Measurements from ENCODE around the gene COPS8. TPM values are rescaled to one million over a fixed set of nuclear protein-coding genes. Genes with fewer than 3 reads are reported as not detected.

COPS8 gene
- total and polyA plus RNA-seq, 2 experiments from 2014 or later, result 120 to 130 TPM

DNA sequence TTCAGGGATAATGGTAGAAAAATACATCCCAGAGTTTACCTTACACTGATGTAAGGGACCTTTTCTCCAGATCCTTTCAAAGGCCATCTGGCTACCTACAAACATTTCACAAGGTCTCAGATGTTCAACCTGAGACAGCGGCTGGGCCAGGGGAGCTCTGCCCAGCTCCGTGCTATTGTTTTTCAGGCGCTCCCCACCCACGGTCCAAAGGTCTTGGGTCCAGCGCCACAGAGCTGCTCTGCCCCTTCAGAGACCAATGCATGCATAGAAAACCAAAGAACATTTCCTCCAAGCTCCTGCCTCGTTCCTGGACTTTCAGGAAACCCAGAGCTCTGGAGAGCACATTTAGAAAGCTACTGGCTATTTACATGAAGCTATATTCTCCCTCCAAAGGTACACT, 40.3 kb downstream of the COPS8 start:
- no peak overlapping the region for H3K4me3 ChIP-seq
- 0 out of 2 replicates have a peak, but pooled peaks cover 5% of the 10 kb centered on the region for H3F3A ChIP-seq (replicated peaks; ENCODE audit: low read depth)
- peaks cover 11% of the 10 kb centered on the region; the same call in 2 of the 3 replicates for H3K9me3 Mint-ChIP-seq
- ATAC-seq (no peak), DNase-seq (ENCODE audit: low spot score) (no peak)
- H3K36me3 Mint-ChIP-seq (ENCODE audit: low read depth), result peaks cover 5% of the 10 kb centered on the region; the same call in 2 of the 3 replicates
- H3K27me3 ChIP-seq (ENCODE audit: insufficient read depth), result no peaks in the 10 kb centered on the region
- no peaks in the 10 kb centered on the region for H4K20me1 ChIP-seq (replicated peaks; ENCODE audit: insufficient read depth)
- no peaks in the 10 kb centered on the region for H3K9me2 ChIP-seq (ENCODE audit: insufficient read depth)
- no peaks in the 10 kb centered on the region for H3K36me3 ChIP-seq (ENCODE audit: insufficient read depth)
- no peak overlapping the region for H3K27ac ChIP-seq (ENCODE audit: low read depth)
- peaks cover 2% of the 10 kb centered on the region; the same call in 1 of the 3 replicates for H3K4me1 Mint-ChIP-seq
- no peak overlapping the region for H3K27ac Mint-ChIP-seq
- H3K4me2 ChIP-seq, result no peak overlapping the region
- TF ChIP-seq STAT1 (IDR thresholded peaks at IDR 0.05; ENCODE audit: unreplicated experiment), result no peak
- TF ChIP-seq, protein P1, sequence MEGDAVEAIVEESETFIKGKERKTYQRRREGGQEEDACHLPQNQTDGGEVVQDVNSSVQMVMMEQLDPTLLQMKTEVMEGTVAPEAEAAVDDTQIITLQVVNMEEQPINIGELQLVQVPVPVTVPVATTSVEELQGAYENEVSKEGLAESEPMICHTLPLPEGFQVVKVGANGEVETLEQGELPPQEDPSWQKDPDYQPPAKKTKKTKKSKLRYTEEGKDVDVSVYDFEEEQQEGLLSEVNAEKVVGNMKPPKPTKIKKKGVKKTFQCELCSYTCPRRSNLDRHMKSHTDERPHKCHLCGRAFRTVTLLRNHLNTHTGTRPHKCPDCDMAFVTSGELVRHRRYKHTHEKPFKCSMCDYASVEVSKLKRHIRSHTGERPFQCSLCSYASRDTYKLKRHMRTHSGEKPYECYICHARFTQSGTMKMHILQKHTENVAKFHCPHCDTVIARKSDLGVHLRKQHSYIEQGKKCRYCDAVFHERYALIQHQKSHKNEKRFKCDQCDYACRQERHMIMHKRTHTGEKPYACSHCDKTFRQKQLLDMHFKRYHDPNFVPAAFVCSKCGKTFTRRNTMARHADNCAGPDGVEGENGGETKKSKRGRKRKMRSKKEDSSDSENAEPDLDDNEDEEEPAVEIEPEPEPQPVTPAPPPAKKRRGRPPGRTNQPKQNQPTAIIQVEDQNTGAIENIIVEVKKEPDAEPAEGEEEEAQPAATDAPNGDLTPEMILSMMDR (conservative IDR thresholded peaks at IDR 0.05; ENCODE audit: low read depth in 2 of 2), result no peak
- no peak for TF ChIP-seq POLR2AphosphoS5 (IDR thresholded peaks at IDR 0.05; ENCODE audit: low read depth)
- TF ChIP-seq ZNF331 (CRISPR knock-in tag; IDR thresholded peaks at IDR 0.05; ENCODE audit: low read depth), result no peak
- no peaks in the 10 kb centered on the region for H3K27me3 Mint-ChIP-seq (ENCODE audit: insufficient read depth, low read depth, poor library complexity)
- H3K79me2 ChIP-seq (replicated peaks; ENCODE audit: insufficient read depth), result no peaks in the 10 kb centered on the region
- H2AFZ ChIP-seq, result no peak overlapping the region
- H3K4me3 Mint-ChIP-seq, result no peak overlapping the region
- H3K4me1 ChIP-seq (ENCODE audit: insufficient read depth), result no peaks in the 10 kb centered on the region

DNA sequence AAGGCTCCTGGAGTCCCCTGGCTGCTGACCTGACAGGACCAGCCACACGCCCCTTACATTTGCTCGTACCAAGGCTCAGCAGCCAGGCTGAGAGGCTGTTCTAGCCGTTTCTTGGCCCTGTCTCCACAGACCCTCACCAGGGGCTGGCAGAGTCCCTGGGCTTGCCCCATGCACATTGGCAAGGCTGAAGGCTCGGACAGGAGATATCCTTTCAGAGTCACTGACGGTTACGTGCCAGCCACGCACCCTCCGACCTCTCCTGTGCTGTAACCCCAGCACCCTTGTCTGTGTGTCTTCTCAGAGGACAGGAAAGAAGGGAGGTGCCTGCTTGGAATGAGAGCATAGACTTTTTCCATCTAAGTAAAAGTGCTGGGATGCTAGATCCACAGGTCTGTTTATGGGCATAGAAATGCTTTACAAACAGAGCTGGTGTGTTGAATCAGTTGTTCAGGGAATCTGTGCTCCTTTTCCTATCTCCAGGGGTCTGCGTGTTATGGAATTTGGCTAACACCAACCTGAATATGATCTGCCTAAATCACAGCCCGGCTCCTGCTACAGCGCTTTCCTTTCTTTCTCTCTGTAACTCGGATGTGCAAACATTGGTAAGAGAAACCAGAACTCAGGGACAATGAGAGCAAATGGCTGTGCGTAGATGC, 41.0 kb downstream of the COPS8 start:
- Histone ChIP-seq H3K79me2 (replicated peaks; ENCODE audit: insufficient read depth) (no peaks in the 10 kb centered on the region), H3F3A (replicated peaks; ENCODE audit: low read depth) (0 out of 2 replicates have a peak, but pooled peaks cover 5% of the 10 kb centered on the region), H3K4me3 (no peak overlapping the region), H3K27ac (ENCODE audit: low read depth) (no peak overlapping the region), H3K4me1 (ENCODE audit: insufficient read depth) (no peaks in the 10 kb centered on the region), H3K9me2 (ENCODE audit: insufficient read depth) (no peaks in the 10 kb centered on the region), H3K36me3 (ENCODE audit: insufficient read depth) (no peaks in the 10 kb centered on the region), H4K20me1 (replicated peaks; ENCODE audit: insufficient read depth) (no peaks in the 10 kb centered on the region), H3K4me2 (no peak overlapping the region), H3K27me3 (ENCODE audit: insufficient read depth) (no peaks in the 10 kb centered on the region), H2AFZ (no peak overlapping the region)
- Mint-ChIP-seq H3K27ac (no peak overlapping the region), H3K4me1 (peaks cover 2% of the 10 kb centered on the region; the same call in 1 of the 3 replicates), H3K27me3 (ENCODE audit: insufficient read depth, low read depth, poor library complexity) (no peaks in the 10 kb centered on the region), H3K9me3 (peaks cover 6% of the 10 kb centered on the region; the same call in 2 of the 3 replicates), H3K4me3 (no peak overlapping the region), H3K36me3 (ENCODE audit: low read depth) (peaks cover 5% of the 10 kb centered on the region; the same call in 2 of the 3 replicates)
- ATAC-seq, result no peak
- DNase-seq (ENCODE audit: low spot score), result no peak
- no peak for TF ChIP-seq ZNF114 (CRISPR knock-in tag; IDR thresholded peaks at IDR 0.05)
- TF ChIP-seq, protein P1 (conservative IDR thresholded peaks at IDR 0.05; ENCODE audit: low read depth in 2 of 2), result no peak
- TF ChIP-seq CREB1 (CRISPR knock-in tag; IDR thresholded peaks at IDR 0.05; ENCODE audit: low read depth), result no peak
- no peak for TF ChIP-seq EZH2 (IDR thresholded peaks at IDR 0.05; ENCODE audit: low read depth, unreplicated experiment)
- no peak for TF ChIP-seq NANOG (IDR thresholded peaks at IDR 0.05; ENCODE audit: borderline replicate concordance)
- TF ChIP-seq, protein P2, sequence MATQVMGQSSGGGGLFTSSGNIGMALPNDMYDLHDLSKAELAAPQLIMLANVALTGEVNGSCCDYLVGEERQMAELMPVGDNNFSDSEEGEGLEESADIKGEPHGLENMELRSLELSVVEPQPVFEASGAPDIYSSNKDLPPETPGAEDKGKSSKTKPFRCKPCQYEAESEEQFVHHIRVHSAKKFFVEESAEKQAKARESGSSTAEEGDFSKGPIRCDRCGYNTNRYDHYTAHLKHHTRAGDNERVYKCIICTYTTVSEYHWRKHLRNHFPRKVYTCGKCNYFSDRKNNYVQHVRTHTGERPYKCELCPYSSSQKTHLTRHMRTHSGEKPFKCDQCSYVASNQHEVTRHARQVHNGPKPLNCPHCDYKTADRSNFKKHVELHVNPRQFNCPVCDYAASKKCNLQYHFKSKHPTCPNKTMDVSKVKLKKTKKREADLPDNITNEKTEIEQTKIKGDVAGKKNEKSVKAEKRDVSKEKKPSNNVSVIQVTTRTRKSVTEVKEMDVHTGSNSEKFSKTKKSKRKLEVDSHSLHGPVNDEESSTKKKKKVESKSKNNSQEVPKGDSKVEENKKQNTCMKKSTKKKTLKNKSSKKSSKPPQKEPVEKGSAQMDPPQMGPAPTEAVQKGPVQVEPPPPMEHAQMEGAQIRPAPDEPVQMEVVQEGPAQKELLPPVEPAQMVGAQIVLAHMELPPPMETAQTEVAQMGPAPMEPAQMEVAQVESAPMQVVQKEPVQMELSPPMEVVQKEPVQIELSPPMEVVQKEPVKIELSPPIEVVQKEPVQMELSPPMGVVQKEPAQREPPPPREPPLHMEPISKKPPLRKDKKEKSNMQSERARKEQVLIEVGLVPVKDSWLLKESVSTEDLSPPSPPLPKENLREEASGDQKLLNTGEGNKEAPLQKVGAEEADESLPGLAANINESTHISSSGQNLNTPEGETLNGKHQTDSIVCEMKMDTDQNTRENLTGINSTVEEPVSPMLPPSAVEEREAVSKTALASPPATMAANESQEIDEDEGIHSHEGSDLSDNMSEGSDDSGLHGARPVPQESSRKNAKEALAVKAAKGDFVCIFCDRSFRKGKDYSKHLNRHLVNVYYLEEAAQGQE (IDR thresholded peaks at IDR 0.05; ENCODE audit: unreplicated experiment), result no peak
- TF ChIP-seq ZNF331 (CRISPR knock-in tag; IDR thresholded peaks at IDR 0.05; ENCODE audit: low read depth), result no peak
- TF ChIP-seq POLR2AphosphoS5 (IDR thresholded peaks at IDR 0.05; ENCODE audit: low read depth), result no peak

Data from GM23338 (cell line).